Body of pancreas (tissue), 4 donors: ENCODE measurements around the gene C19orf85.

Source experiments
- POLR2A ChIP-seq, 3 donors: fragments of 450-650 bp; IDR thresholded peaks; one replicate each; pipeline ENCODE4 v1.6.1; 2016; ENCODE audit warnings: antibody characterized with exemption in 3 of 3, mild to moderate bottlenecking in 2 of 3
- TF ChIP-seq, protein P1 (sequence below), 7 experiments: fragments of 450-650 bp in 4 of 7; fragments of 200-600 bp in 3 of 7; sonication (generic) in 3 of 7; IDR thresholded peaks; one replicate each; pipeline ENCODE4 v1.5.1; 2016 to 2019; ENCODE audit warnings: antibody characterized with exemption in 7 of 7

GRCh38 chr19:55446060-55446459, 18.5 kb downstream of the C19orf85 start:
- TF ChIP-seq, protein P1, sequence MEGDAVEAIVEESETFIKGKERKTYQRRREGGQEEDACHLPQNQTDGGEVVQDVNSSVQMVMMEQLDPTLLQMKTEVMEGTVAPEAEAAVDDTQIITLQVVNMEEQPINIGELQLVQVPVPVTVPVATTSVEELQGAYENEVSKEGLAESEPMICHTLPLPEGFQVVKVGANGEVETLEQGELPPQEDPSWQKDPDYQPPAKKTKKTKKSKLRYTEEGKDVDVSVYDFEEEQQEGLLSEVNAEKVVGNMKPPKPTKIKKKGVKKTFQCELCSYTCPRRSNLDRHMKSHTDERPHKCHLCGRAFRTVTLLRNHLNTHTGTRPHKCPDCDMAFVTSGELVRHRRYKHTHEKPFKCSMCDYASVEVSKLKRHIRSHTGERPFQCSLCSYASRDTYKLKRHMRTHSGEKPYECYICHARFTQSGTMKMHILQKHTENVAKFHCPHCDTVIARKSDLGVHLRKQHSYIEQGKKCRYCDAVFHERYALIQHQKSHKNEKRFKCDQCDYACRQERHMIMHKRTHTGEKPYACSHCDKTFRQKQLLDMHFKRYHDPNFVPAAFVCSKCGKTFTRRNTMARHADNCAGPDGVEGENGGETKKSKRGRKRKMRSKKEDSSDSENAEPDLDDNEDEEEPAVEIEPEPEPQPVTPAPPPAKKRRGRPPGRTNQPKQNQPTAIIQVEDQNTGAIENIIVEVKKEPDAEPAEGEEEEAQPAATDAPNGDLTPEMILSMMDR (IDR thresholded peaks at IDR 0.05): no peak
- TF ChIP-seq POLR2A (IDR thresholded peaks at IDR 0.05): no peak
